Left renal pelvis (tissue), 4 donors: ENCODE data around the gene CXCR5. TPM values are rescaled to one million over a fixed set of nuclear protein-coding genes. Genes with fewer than 3 reads are reported as not detected.

Experiments
- DNase-seq, 4 donors: peaks; one replicate each; pipeline ENCODE4 v3.0.0-alpha.2; 2013; ENCODE audit warnings: low read depth in 4 of 4, low spot score in 3 of 4
- polyA plus RNA-seq, 4 donors: library from polyadenylated mRNA; unstranded; fragments of 120-200 nt; gene quantifications; one replicate each; pipeline ENCODE4 v1.2.1, GENCODE V29; 2013; ENCODE audit not compliant: insufficient read length in 4 of 4

CXCR5 gene
- polyA plus RNA-seq, 4 donors: 0.03 TPM; not detected in 3

- DNase-seq: no peak
Observed at GRCh38 chr11:118924591-118925585, 41.2 kb downstream of the CXCR5 start.

GRCh38 chr11:118927554-118928100 lies 43.9 kb downstream of the CXCR5 start:
- DNase-seq: no peak

DNA sequence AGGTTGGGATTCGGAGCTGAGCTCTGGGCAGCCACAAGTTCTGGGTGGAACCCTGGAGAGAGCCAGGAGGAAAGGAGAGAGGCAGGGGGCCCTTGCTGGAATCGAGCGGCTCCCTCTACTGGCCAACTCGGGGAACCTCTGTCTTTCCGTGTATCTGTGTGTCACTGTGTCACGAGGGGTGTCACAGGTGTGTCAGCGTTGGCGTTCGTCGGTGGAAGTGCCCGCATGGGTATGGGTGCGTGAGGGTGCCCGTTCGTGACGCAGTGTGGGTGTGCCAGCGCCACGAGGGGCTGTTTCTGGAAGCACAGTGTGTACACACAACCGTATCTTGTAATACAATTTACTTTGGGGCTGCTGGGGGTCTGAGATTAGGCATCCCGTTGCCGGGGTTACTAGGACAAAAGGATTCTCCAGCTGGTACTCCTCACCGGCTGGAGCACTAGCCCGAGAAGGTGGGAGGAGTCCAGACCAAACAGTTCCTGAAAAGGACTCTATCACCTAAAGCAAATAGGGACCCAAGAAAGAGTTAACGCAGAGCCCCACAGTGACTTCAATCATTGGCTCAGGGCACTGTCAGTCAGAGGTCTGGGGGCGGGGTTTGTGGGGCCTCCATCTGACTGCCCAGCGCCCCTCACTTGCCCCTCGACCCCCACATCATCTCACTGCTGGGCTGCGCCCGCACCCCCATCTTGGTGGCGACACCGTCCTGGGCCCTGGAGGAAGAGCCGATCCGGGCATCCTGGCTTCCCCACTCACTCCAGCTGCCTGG lies 44.6 kb downstream of the CXCR5 start:
- peak in 3 of 4 donors; percentile 86 to 91 (median 91) for DNase-seq

DNA sequence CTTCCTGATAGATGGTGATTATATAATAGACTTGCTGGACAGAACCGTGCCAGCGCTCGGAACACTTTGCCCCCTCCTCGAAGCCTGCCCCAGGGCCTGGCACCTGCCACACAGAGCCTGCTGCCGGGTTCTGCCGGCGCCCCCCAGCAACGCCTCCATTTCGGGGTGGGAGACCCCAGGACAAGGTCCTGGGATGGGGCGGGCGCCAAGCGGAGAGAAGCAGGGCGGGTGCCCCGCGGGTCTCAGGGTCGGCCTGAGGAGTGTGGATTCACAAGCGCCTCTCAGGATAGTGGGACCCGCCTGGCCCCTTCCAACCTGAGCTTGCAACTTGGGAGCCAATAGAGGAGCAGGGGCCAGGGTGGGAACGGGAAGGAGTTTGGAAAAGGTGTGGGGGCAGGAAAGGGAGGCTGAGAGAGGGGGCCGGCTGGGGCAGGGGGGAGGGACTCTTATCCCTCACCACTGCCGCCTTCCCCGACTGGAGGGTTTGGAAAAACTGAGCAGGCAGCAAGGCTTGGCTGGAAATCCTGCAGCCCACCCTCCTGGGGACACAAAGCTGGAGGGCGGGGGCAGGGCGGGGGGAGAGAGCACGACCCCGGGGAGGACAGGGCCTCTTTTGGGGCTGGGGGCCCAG lies 45.3 kb downstream of the CXCR5 start:
- no peak for DNase-seq

- peak in 2 of 4 donors; percentile 85 to 91 for DNase-seq
Observed at GRCh38 chr11:118929501-118930093, 45.9 kb downstream of the CXCR5 start.

DNA sequence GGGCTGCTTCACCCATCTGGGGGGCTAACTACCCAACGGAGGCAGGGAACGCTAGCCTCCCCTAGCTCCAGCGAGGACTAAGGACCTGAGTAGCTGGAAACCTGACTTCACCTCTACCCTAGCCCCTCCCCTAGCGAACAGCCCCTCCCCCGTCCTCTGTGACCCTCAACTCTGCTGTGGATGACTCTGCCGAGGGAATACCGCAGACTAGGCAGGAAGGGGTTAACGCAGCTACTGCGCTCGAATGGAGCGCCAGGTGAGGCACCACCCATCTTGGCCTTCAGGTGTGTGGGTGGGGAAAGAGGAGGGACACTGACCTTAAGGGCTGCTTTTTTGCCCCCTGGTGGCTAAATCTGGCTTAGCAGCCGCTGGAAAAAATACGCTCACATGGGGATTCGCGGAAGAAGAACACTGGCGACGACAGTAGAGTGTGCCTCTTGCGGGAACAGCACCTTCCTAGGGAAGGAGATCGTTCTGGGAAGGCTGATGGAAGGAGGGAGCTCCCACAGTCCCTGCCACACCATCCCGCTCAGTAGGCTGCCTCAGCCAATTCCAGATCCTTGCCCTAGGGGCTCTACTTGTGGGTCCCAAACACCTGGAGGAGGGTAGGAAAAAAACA lies 46.5 kb downstream of the CXCR5 start:
- DNase-seq: peak in 1 of 4 donors; percentile 88

DNA sequence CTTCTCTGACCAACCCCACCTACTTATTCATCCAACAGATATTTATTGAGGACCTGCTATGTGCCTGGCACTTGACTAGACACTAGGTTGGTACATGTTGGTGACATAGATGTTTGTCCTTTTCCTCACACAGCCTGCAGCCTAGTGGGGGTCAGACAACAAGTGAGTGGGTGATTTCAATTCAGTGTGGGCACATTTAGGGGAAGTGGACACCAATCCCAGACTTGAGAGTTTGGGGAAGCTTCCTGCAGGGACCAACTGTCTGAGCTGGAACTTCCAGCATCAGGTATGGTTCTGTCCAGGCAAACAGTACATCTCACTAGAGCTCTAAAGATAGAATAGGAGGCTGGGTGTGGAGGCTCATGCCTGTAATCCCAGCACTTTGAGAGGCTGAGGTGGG lies 47.9 kb downstream of the CXCR5 start:
- DNase-seq: no peak

DNA sequence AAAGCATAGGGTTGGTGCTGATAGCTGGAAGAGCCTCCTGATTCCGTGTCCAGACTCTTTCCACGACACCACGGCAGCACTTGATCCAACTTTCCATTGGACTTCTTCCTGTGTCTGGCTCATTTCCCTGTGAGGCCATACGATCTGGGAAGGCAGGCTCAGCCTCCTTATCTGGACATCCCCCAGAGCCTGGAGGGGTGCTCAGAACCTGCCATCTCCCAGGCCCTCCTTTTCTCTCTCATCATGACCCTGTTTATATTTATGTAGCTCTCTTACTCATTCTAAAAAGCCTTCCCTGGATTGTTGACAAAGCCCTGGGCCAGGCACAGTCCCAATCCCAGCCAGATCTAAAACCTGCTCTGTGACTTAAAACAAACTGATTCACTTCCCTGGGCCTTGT lies 49.8 kb downstream of the CXCR5 start:
- DNase-seq: no peak

- DNase-seq: no peak
Observed at GRCh38 chr11:118935376-118935775, 51.7 kb downstream of the CXCR5 start.

- no peak for DNase-seq
Observed at GRCh38 chr11:118938491-118939403, 55.1 kb downstream of the CXCR5 start.

GRCh38 chr11:118939404-118939915 lies 55.8 kb downstream of the CXCR5 start:
- no peak for DNase-seq

DNA sequence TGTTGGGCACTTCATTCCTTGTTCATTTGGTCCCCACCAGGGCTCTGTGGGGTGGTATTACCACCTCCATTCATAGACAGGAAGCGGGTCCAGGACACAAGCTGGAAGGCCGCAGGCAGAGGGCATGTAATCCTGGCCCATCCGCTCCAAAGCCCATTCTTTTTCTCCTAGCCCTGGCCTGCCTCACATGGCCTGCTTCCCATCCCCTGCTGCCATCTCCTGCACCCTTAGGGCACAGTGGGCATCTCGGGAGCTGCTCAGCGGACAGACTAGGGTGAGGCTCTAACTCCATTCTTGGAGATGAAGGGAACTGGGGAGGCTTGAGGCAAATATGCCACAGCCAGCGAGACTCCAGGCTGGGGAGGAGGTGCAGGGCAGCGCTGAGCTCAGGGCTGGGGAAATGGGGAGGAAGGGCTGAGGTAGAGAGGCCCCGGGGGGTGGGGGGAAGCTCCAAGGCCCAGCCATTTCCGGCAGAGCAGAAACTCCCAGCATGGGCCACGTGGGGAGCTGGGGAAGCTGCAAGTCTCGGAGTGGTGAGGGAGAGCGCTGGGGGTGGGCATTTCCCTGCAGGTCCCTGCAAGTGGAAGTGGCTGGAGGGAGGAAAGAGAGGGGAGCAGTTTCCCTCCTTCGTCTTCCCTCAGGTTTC lies 56.4 kb downstream of the CXCR5 start:
- no peak for DNase-seq

- DNase-seq: no peak
Observed at GRCh38 chr11:118947091-118947490, 63.4 kb downstream of the CXCR5 start.

Other genes with a start within 250 kb of the CXCR5 start
- 1 to 10 TPM in 2 of 4 donors, under 1 TPM in 1, not detected in 1; 0.64 to 1.5 (median 1.4) TPM for gene TREH, start 204.2 kb upstream of the CXCR5 start, polyA plus RNA-seq
- 100 to 1,000 TPM; 105 to 144 (median 136) TPM for gene DDX6, start 92.7 kb upstream of the CXCR5 start, polyA plus RNA-seq
- gene BCL9L, start 42.0 kb downstream of the CXCR5 start, polyA plus RNA-seq: 10 to 100 TPM; 27.7 to 70.4 (median 33.7) TPM
- gene UPK2, start 72.4 kb downstream of the CXCR5 start, polyA plus RNA-seq: 10 to 100 TPM in 2 of 4 donors, 1 to 10 TPM in 1, under 1 TPM in 1; 0.52 to 56.1 (median 19.2) TPM
- not detected for gene FOXR1, start 87.9 kb downstream of the CXCR5 start, polyA plus RNA-seq
- gene CENATAC, start 114.2 kb downstream of the CXCR5 start, polyA plus RNA-seq: 10 to 100 TPM; 14.9 to 41.6 (median 21.0) TPM
- 1,000 to 10,000 TPM; 1,003 to 1,136 (median 1,061) TPM for gene RPS25, start 134.5 kb downstream of the CXCR5 start, polyA plus RNA-seq
- gene TRAPPC4, start 134.9 kb downstream of the CXCR5 start, polyA plus RNA-seq: 100 to 1,000 TPM in 2 of 4 donors, 10 to 100 TPM in 2; 55.5 to 127 (median 110) TPM
- 100 to 1,000 TPM in 1 of 4 donors, 10 to 100 TPM in 3; 13.9 to 108 (median 84.4) TPM for gene SLC37A4, start 147.0 kb downstream of the CXCR5 start, polyA plus RNA-seq
- 100 to 1,000 TPM in 3 of 4 donors, 10 to 100 TPM in 1; 73.5 to 124 (median 116) TPM for gene HYOU1, start 173.3 kb downstream of the CXCR5 start, polyA plus RNA-seq
- gene VPS11, start 183.9 kb downstream of the CXCR5 start, polyA plus RNA-seq: 10 to 100 TPM; 45.9 to 67.0 (median 52.1) TPM
- gene HMBS, start 201.0 kb downstream of the CXCR5 start, polyA plus RNA-seq: 10 to 100 TPM; 24.6 to 31.6 (median 26.2) TPM
- gene DPAGT1, start 218.0 kb downstream of the CXCR5 start, polyA plus RNA-seq: 10 to 100 TPM; 46.0 to 68.5 (median 62.1) TPM
- 10 to 100 TPM; 10.3 to 15.6 (median 11.3) TPM for gene C2CD2L, start 223.5 kb downstream of the CXCR5 start, polyA plus RNA-seq
- gene HINFP, start 237.7 kb downstream of the CXCR5 start, polyA plus RNA-seq: 10 to 100 TPM; 21.3 to 44.1 (median 26.5) TPM